Measurements from ENCODE around the gene C3orf80. TPM values are rescaled to one million over a fixed set of nuclear protein-coding genes. Genes with fewer than 3 reads are reported as not detected.
"Not testable (repeated sequence)": the region's sequence is repeated elsewhere in the genome, so short reads cannot be mapped to it uniquely, and the experiment has no call there.

Gene C3orf80
- total RNA-seq, 2 experiments from 2014 or later = 0.09 to 0.13 TPM

DNA sequence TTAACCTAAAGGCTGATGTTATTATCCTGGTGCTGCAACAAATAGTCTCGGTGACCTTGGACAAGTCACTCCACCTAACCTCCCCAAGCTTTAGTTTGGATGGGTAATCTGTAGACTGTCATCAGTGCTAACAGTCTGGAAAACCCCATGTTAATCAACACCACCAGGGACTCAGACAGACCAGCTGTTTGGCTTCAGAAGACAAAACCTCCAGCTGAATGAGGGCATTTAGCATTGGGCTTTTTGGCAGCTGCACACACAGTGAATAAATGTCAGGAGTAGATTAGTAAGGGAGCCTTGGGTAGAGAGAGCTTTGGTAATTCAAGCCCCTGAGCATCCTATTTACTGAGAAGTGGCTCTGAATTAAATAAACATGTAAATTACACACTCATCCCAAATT, 24.9 kb upstream of the C3orf80 start:
- POLR2A ChIA-PET = no interaction called here
- no peak for ATAC-seq
- intact Hi-C loops (cut with micrococcal nuclease) = no loop called here

DNA sequence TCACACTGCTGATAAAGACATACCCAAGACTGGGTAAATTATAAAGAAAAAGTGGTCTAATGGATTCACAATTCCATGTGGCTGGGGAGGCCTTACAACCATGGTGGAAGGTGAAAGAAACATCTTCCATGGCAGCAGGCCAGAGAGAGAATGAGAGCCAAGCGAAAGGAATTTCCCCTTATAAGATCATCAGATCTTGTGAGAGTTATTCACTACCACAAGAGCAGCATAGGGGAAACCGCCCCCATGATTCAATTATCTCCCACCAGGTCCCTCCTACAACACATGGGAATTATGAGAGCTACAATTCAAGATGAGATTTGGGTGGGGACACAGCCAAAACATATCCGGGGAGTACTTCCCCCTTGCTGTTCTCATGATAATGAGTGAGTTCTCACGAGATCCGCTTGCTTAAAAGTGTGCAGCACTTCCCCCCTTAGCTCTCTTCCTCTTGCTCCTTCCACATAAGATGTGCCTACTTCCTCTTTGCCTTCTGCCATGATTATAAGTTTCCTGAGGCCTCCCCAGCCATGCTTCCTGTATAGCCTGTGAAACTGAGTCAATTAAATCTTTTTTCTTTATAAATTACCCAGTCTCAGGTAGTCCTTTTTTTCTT, 20.7 kb upstream of the C3orf80 start:
- POLR2A ChIA-PET; intact Hi-C loops (cut with micrococcal nuclease); H3K9me3 Mint-ChIP-seq: not testable (repeated sequence)

More for the DNA sequence above, 24.9 kb upstream of the C3orf80 start:
- CTCF ChIA-PET = no interaction called here
- H3K4me3 Mint-ChIP-seq = no peak overlapping the region
- no peaks in the 10 kb centered on the region for H3K27me3 Mint-ChIP-seq
- no peaks in the 10 kb centered on the region for H3K4me1 Mint-ChIP-seq (ENCODE audit: low read depth)
- no peak for DNase-seq
- TF ChIP-seq, protein P1, sequence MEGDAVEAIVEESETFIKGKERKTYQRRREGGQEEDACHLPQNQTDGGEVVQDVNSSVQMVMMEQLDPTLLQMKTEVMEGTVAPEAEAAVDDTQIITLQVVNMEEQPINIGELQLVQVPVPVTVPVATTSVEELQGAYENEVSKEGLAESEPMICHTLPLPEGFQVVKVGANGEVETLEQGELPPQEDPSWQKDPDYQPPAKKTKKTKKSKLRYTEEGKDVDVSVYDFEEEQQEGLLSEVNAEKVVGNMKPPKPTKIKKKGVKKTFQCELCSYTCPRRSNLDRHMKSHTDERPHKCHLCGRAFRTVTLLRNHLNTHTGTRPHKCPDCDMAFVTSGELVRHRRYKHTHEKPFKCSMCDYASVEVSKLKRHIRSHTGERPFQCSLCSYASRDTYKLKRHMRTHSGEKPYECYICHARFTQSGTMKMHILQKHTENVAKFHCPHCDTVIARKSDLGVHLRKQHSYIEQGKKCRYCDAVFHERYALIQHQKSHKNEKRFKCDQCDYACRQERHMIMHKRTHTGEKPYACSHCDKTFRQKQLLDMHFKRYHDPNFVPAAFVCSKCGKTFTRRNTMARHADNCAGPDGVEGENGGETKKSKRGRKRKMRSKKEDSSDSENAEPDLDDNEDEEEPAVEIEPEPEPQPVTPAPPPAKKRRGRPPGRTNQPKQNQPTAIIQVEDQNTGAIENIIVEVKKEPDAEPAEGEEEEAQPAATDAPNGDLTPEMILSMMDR (IDR thresholded peaks at IDR 0.05) = no peak
- H3K27ac Mint-ChIP-seq = no peak overlapping the region
- no peaks in the 10 kb centered on the region for H3K9me3 Mint-ChIP-seq
- no peaks in the 10 kb centered on the region for H3K36me3 Mint-ChIP-seq (ENCODE audit: low read depth)

DNA sequence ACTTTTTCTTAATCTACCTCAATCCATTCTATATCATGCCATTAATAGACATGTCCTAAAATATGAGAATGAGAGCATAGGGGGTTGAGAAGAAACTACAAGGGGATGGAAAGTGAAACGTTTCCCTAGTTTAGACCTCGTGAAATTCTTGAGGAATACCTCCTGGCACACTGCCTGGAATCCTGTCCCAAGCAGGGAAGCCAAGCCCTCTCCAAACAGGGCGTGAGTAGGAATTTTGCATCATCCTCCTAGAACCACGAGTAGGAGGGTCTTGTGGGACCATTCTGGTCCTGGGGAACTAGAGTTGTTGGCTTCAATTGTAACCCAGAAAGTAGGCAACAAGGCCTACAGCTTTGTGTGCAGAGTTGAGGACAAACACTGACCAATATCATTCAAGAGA, 19.6 kb upstream of the C3orf80 start:
- H3K36me3 Mint-ChIP-seq (ENCODE audit: low read depth) = no peaks in the 10 kb centered on the region
- H3K27ac Mint-ChIP-seq = no peak overlapping the region
- no peaks in the 10 kb centered on the region for H3K9me3 Mint-ChIP-seq
- CTCF ChIA-PET = no interaction called here
- POLR2A ChIA-PET = no interaction called here
- TF ChIP-seq, protein P1 (IDR thresholded peaks at IDR 0.05) = no peak
- peaks cover 6% of the 10 kb centered on the region for H3K27me3 Mint-ChIP-seq
- H3K4me1 Mint-ChIP-seq (ENCODE audit: low read depth) = no peaks in the 10 kb centered on the region
- intact Hi-C loops (cut with micrococcal nuclease) = no loop called here
- no peak for ATAC-seq
- H3K4me3 Mint-ChIP-seq = no peak overlapping the region
- no peak for DNase-seq

More for the DNA sequence above, 20.7 kb upstream of the C3orf80 start:
- H3K27me3 Mint-ChIP-seq; H3K4me3 Mint-ChIP-seq; ATAC-seq; H3K27ac Mint-ChIP-seq; H3K4me1 Mint-ChIP-seq (ENCODE audit: low read depth); CTCF ChIA-PET; H3K36me3 Mint-ChIP-seq (ENCODE audit: low read depth); DNase-seq: not testable (repeated sequence)

DNA sequence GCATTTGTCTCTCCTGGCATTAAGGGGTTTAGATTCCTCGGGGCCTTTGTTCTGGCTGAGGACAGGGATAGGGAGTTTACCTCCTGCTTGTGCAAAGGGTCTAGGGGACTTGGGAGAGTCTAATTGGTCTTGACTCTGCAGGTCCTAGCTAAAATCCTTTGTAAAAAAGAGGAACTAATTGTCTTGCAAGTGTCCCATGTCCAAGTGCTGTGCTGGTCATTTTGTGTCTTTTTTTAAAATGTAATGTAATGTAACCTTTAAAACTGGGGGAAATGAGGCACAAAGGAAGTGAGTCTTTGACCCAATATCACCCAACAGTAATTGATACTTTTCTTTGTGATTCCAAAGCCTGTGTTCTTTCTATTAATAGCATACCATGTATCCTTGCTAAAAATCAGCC, 14.9 kb upstream of the C3orf80 start:
- ChIA-PET POLR2A (no interaction called here), CTCF (interaction anchor here (1.0 kb wide), 1 partner anchor 10 kb away, joined by 3 read pairs; no protein-coding TSS in a partner anchor)
- ATAC-seq (no peak), DNase-seq (no peak)
- Mint-ChIP-seq H3K9me3 (no peaks in the 10 kb centered on the region), H3K27ac (no peak overlapping the region), H3K4me1 (ENCODE audit: low read depth) (no peaks in the 10 kb centered on the region), H3K36me3 (ENCODE audit: low read depth) (no peaks in the 10 kb centered on the region), H3K27me3 (peaks cover 11% of the 10 kb centered on the region), H3K4me3 (no peak overlapping the region)
- intact Hi-C loops (cut with micrococcal nuclease) = no loop called here
- TF ChIP-seq, protein P1 (IDR thresholded peaks at IDR 0.05) = no peak

DNA sequence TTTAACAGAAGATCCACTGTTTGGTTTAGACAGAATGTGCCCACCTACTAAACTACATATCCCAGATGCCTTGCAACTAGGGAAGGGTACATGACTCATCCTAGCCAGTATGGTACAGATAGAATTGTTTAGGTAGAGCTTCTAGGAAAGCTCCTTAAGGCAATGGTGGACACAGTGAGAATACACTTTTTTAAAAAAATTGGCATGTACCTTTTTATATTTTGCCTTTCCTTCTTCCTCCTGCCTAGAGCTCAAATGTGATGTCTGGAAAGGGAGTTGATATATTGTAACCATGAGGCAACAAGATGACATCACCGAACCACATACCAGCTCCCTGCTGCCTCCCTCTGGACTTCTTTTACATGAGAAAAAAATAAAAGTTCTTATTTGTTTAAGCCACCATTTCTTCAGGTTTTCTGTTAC, 14.4 kb upstream of the C3orf80 start:
- Mint-ChIP-seq H3K27me3 (peaks cover 11% of the 10 kb centered on the region), H3K9me3 (no peaks in the 10 kb centered on the region), H3K36me3 (ENCODE audit: low read depth) (no peaks in the 10 kb centered on the region), H3K4me3 (no peak overlapping the region), H3K4me1 (ENCODE audit: low read depth) (no peaks in the 10 kb centered on the region), H3K27ac (no peak overlapping the region)
- POLR2A ChIA-PET = no interaction called here
- CTCF ChIA-PET = interaction anchor here (1.0 to 1.2 kb wide), 2 partner anchors 10 to 204 kb away, joined by 3 read pairs; no protein-coding TSS in a partner anchor
- DNase-seq (peak; percentile 22), ATAC-seq (peak; percentile 74)
- TF ChIP-seq, protein P1 (IDR thresholded peaks at IDR 0.05) = no peak
- intact Hi-C loops (cut with micrococcal nuclease) = no loop called here
